Activated B cell treated with CpG ODN at 0.5 μM for 24 hours (primary cell): ENCODE results near the gene SLC16A2. TPM values are rescaled to one million over a fixed set of nuclear protein-coding genes. Genes with fewer than 3 reads are reported as not detected.

Experiments
- ATAC-seq: fragments of 200-7000 bp; cut with Tn5 transposase; one replicate; pipeline ENCODE4 v1.10.0; 2021; ENCODE audit warnings: low read depth, mild to moderate bottlenecking, moderate library complexity
- CTCF ChIA-PET: fragments of 350-600 bp; sonication (Branson Sonifier 250); formaldehyde crosslinking; loops from one replicate; lab custom pipeline; 2021; ENCODE audit warnings: antibody characterized with exemption; lab: Charles Lee
- POLR2A ChIA-PET: fragments of 350-600 bp; sonication (Branson Sonifier 250); formaldehyde crosslinking; loops from one replicate; lab custom pipeline; 2021; ENCODE audit warnings: antibody characterized with exemption; lab: Charles Lee
- DNase-seq: peaks from one replicate; pipeline ENCODE4 v3.0.0; 2022
- H3K27ac Mint-ChIP-seq: one replicate; pipeline ENCODE4 v1.8.0; 2020; ENCODE audit warnings: mixed read lengths
- H3K27me3 Mint-ChIP-seq: one replicate; pipeline ENCODE4 v1.8.0; 2021; ENCODE audit warnings: mixed read lengths
- H3K36me3 Mint-ChIP-seq: one replicate; pipeline ENCODE4 v1.8.0; 2021; ENCODE audit warnings: low read depth, mixed read lengths
- H3K4me1 Mint-ChIP-seq: one replicate; pipeline ENCODE4 v1.8.0; 2021; ENCODE audit warnings: mixed read lengths
- H3K4me3 Mint-ChIP-seq: one replicate; pipeline ENCODE4 v1.8.0; 2020; ENCODE audit warnings: mild to moderate bottlenecking, mixed read lengths
- H3K9me3 Mint-ChIP-seq: one replicate; pipeline ENCODE4 v1.8.0; 2020; ENCODE audit warnings: mixed read lengths
- CTCF ChIP-seq: fragments of 200-600 bp; IDR thresholded peaks from one replicate; pipeline ENCODE4 v1.8.0; 2022; ENCODE audit warnings: antibody characterized with exemption, mild to moderate bottlenecking
- intact Hi-C: fragments of 100-400 bp; cut with micrococcal nuclease; formaldehyde crosslinking; loops from one replicate; pipeline ENCODE4 v1.15.1; 2024
- total RNA-seq: library from RNA; stranded (reverse); gene quantifications from 2 replicates; pipeline ENCODE4 v1.2.3, GENCODE V29; 2022

The SLC16A2 gene
- total RNA-seq, 1 donor from 2014 or later, result not detected

GRCh38 chrX:74449322-74449936 is 28.1 kb downstream of the SLC16A2 start:
- ATAC-seq (no peak), DNase-seq (no peak)
- peaks cover 3% of the 10 kb centered on the region for H3K4me1 Mint-ChIP-seq
- H3K36me3 Mint-ChIP-seq, result no peaks in the 10 kb centered on the region
- no peak overlapping the region for H3K4me3 Mint-ChIP-seq
- no peak overlapping the region for H3K27ac Mint-ChIP-seq
- no peak for TF ChIP-seq CTCF
- H3K9me3 Mint-ChIP-seq, result no peaks in the 10 kb centered on the region
- CTCF ChIA-PET, result no interaction called here
- intact Hi-C loops, result no loop called here
- POLR2A ChIA-PET, result interaction anchor here (0.7 kb wide), 1 partner anchor 9 kb away, joined by 3 read pairs; no protein-coding TSS in a partner anchor
- no peaks in the 10 kb centered on the region for H3K27me3 Mint-ChIP-seq

- Mint-ChIP-seq H3K4me1 (no peaks in the 10 kb centered on the region), H3K27me3 (no peaks in the 10 kb centered on the region), H3K36me3 (no peaks in the 10 kb centered on the region), H3K27ac (no peak overlapping the region), H3K4me3 (no peak overlapping the region), H3K9me3 (no peaks in the 10 kb centered on the region)
- no peak for DNase-seq
- ATAC-seq, result no peak
- intact Hi-C loops, result no loop called here
- no peak for TF ChIP-seq CTCF
- ChIA-PET CTCF (no interaction called here), POLR2A (interaction anchor here (0.7 kb wide), 1 partner anchor 9 kb away, joined by 3 read pairs; no protein-coding TSS in a partner anchor)
Observed at GRCh38 chrX:74449937-74450330, 28.6 kb downstream of the SLC16A2 start.

- ChIA-PET CTCF (no interaction called here), POLR2A (no interaction called here)
- Mint-ChIP-seq H3K36me3 (no peaks in the 10 kb centered on the region), H3K9me3 (no peaks in the 10 kb centered on the region), H3K27me3 (no peaks in the 10 kb centered on the region), H3K27ac (no peak overlapping the region), H3K4me3 (no peak overlapping the region), H3K4me1 (no peaks in the 10 kb centered on the region)
- intact Hi-C loops, result no loop called here
- TF ChIP-seq CTCF, result no peak
- ATAC-seq, result no peak
- no peak for DNase-seq
Observed at GRCh38 chrX:74450803-74451449, 29.6 kb downstream of the SLC16A2 start.

GRCh38 chrX:74451450-74452198 is 30.3 kb downstream of the SLC16A2 start:
- no peaks in the 10 kb centered on the region for H3K9me3 Mint-ChIP-seq
- DNase-seq (no peak), ATAC-seq (no peak)
- ChIA-PET CTCF (no interaction called here), POLR2A (no interaction called here)
- no peaks in the 10 kb centered on the region for H3K27me3 Mint-ChIP-seq
- intact Hi-C loops, result no loop called here
- H3K36me3 Mint-ChIP-seq, result no peaks in the 10 kb centered on the region
- TF ChIP-seq CTCF, result no peak
- H3K27ac Mint-ChIP-seq, result no peak overlapping the region
- no peak overlapping the region for H3K4me3 Mint-ChIP-seq
- H3K4me1 Mint-ChIP-seq, result no peaks in the 10 kb centered on the region

GRCh38 chrX:74452199-74452481 is 30.8 kb downstream of the SLC16A2 start:
- CTCF ChIA-PET, result no interaction called here
- no peaks in the 10 kb centered on the region for H3K9me3 Mint-ChIP-seq
- no peak overlapping the region for H3K27ac Mint-ChIP-seq
- H3K36me3 Mint-ChIP-seq, result no peaks in the 10 kb centered on the region
- no peak for ATAC-seq
- no peaks in the 10 kb centered on the region for H3K27me3 Mint-ChIP-seq
- POLR2A ChIA-PET, result no interaction called here
- H3K4me1 Mint-ChIP-seq, result no peaks in the 10 kb centered on the region
- no peak for TF ChIP-seq CTCF
- no peak for DNase-seq
- no peak overlapping the region for H3K4me3 Mint-ChIP-seq
- intact Hi-C loops, result no loop called here
